Upper lobe of right lung (tissue), 1 donor: ENCODE results near the gene TAS2R1. TPM values are rescaled to one million over a fixed set of nuclear protein-coding genes. Genes with fewer than 3 reads are reported as not detected.

ENCODE experiments used
- ATAC-seq: fragments of 200-7000 bp; cut with Tn5 transposase; one replicate; pipeline ENCODE4 v1.9.1; 2020; ENCODE audit warnings: mild to moderate bottlenecking, moderate library complexity
- DNase-seq: peaks from one replicate; pipeline ENCODE4 v3.0.0-alpha.2; 2020
- H3K27ac ChIP-seq: fragments of 200-600 bp; one replicate; pipeline ENCODE4 v1.8.0; 2022
- H3K27me3 ChIP-seq: fragments of 200-600 bp; one replicate; pipeline ENCODE4 v1.8.0; 2022; ENCODE audit warnings: mild to moderate bottlenecking
- H3K36me3 ChIP-seq: fragments of 200-600 bp; one replicate; pipeline ENCODE4 v1.8.0; 2022
- H3K4me1 ChIP-seq: fragments of 200-600 bp; one replicate; pipeline ENCODE4 v1.8.0; 2022
- H3K4me3 ChIP-seq: fragments of 200-600 bp; one replicate; pipeline ENCODE4 v1.8.0; 2022; ENCODE audit warnings: mild to moderate bottlenecking
- H3K9me3 ChIP-seq: fragments of 200-600 bp; one replicate; pipeline ENCODE4 v1.8.0; 2022
- CTCF ChIP-seq: fragments of 200-600 bp; IDR thresholded peaks from one replicate; pipeline ENCODE4 v1.8.0; 2022; ENCODE audit warnings: antibody characterized with exemption
- intact Hi-C: fragments of 100-400 bp; cut with DNase I; formaldehyde crosslinking; loops from one replicate; pipeline ENCODE4 v1.11.0; 2022
- total RNA-seq: library from RNA; stranded (reverse); fragmentation: NEBNext Ultra II Directional; extraction: Animal tissue kit (Norgen Biotek cat#: 25700); gene quantifications from one replicate; pipeline ENCODE4 v1.2.1, GENCODE V29; 2021
- donor health status: DM: no; HTN: yes; CAD: no; lungs with severe emphysema.

Gene TAS2R1
- total RNA-seq, 1 donor from 2014 or later = not detected

GRCh38 chr5:9615331-9615730 lies 14.8 kb downstream of the TAS2R1 start:
- Histone ChIP-seq H3K27me3 (no peaks in the 10 kb centered on the region), H3K4me3 (no peak overlapping the region), H3K9me3 (no peaks in the 10 kb centered on the region), H3K36me3 (no peaks in the 10 kb centered on the region), H3K4me1 (no peaks in the 10 kb centered on the region), H3K27ac (no peak overlapping the region)
- ATAC-seq (no peak), DNase-seq (no peak)
- intact Hi-C loops = no loop called here
- TF ChIP-seq CTCF = no peak

GRCh38 chr5:9613360-9613759 lies 16.8 kb downstream of the TAS2R1 start:
- ATAC-seq = peak; percentile 16
- Histone ChIP-seq H3K4me1 (no peaks in the 10 kb centered on the region), H3K9me3 (no peaks in the 10 kb centered on the region), H3K36me3 (no peaks in the 10 kb centered on the region), H3K4me3 (no peak overlapping the region), H3K27me3 (no peaks in the 10 kb centered on the region), H3K27ac (no peak overlapping the region)
- no peak for TF ChIP-seq CTCF
- no peak for DNase-seq
- intact Hi-C loops = no loop called here

DNA sequence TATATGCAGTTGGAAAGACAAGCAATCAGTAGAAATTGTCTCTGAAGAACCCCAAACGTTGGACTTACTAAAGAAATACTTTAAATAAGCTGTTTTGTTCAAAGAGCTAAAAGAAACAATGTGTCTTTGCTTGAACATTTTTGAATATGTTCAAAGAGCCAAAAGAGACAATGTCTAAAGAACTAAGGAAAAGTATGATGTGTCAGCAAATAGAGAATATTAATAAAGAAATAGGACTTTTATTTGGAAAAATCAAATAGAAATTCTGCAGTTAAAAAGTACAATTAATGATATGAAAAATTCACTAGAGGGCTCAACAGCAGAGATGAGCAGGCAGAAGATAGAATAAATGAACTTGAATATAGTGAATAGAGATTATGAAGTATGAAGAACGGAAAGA lies 19.2 kb downstream of the TAS2R1 start:
- intact Hi-C loops = no loop called here
- Histone ChIP-seq H3K4me1 (no peaks in the 10 kb centered on the region), H3K27me3 (no peaks in the 10 kb centered on the region), H3K4me3 (no peak overlapping the region), H3K27ac (no peak overlapping the region), H3K36me3 (no peaks in the 10 kb centered on the region), H3K9me3 (no peaks in the 10 kb centered on the region)
- ATAC-seq (no peak), DNase-seq (no peak)
- no peak for TF ChIP-seq CTCF

GRCh38 chr5:9610364-9610763 lies 19.8 kb downstream of the TAS2R1 start:
- DNase-seq (no peak), ATAC-seq (no peak)
- Histone ChIP-seq H3K27ac (no peak overlapping the region), H3K4me1 (no peaks in the 10 kb centered on the region), H3K4me3 (no peak overlapping the region), H3K36me3 (no peaks in the 10 kb centered on the region), H3K9me3 (no peaks in the 10 kb centered on the region), H3K27me3 (no peaks in the 10 kb centered on the region)
- TF ChIP-seq CTCF = no peak
- intact Hi-C loops = no loop called here

GRCh38 chr5:9608093-9608492 lies 22.1 kb downstream of the TAS2R1 start:
- no peaks in the 10 kb centered on the region for H3K27me3 ChIP-seq
- DNase-seq (no peak), ATAC-seq (no peak)
- H3K4me3 ChIP-seq = no peak overlapping the region
- H3K9me3 ChIP-seq = no peaks in the 10 kb centered on the region
- intact Hi-C loops = no loop called here
- H3K4me1 ChIP-seq = no peaks in the 10 kb centered on the region
- H3K36me3 ChIP-seq = no peaks in the 10 kb centered on the region
- no peak for TF ChIP-seq CTCF
- H3K27ac ChIP-seq = no peak overlapping the region
